Right atrium auricular region (tissue), 2 donors: ENCODE results near the gene RIPOR3. TPM values are rescaled to one million over a fixed set of nuclear protein-coding genes. Genes with fewer than 3 reads are reported as not detected.
A peak's percentile ranks its signal among the peaks of the same experiment; 100 is the strongest.

Experiments used
- DNase-seq: peaks from one replicate; pipeline ENCODE4 v3.0.0-alpha.2; 2019; ENCODE audit warnings: low spot score
- H3K27ac ChIP-seq, 2 donors: fragments of 200-600 bp; sonication (generic); 1 replicate in 1 of 2; 2 replicates in 1 of 2; pipeline ENCODE4 v1.5.1; 2016 to 2019
- H3K27me3 ChIP-seq, 2 donors: fragments of 200-600 bp; sonication (generic); one replicate each; pipeline versions ENCODE4 v1.5.1 to v1.6.0; 2017 to 2019
- H3K36me3 ChIP-seq: fragments of 200-600 bp; sonication (generic); one replicate; pipeline ENCODE4 v1.5.1; 2016
- H3K4me1 ChIP-seq, 2 donors: fragments of 200-600 bp; sonication (generic); one replicate each; pipeline versions ENCODE4 v1.5.1 to v1.6.0; 2017 to 2019
- H3K4me3 ChIP-seq, 2 donors: fragments of 200-600 bp; sonication (generic); 1 replicate in 1 of 2; 2 replicates in 1 of 2; pipeline ENCODE4 v1.5.1; 2017 to 2019; ENCODE audit warnings: mild to moderate bottlenecking in 1 of 2, moderate library complexity in 1 of 2
- H3K9me3 ChIP-seq, 2 donors: fragments of 200-600 bp; sonication (generic); one replicate each; pipeline ENCODE4 v1.5.1; 2019
- CTCF ChIP-seq, 2 donors: fragments of 200-600 bp; sonication (generic); IDR thresholded peaks; one replicate each; pipeline ENCODE4 v1.5.1; 2019; ENCODE audit warnings: antibody characterized with exemption in 2 of 2
- total RNA-seq, 2 donors: library from RNA; depleted of rRNA; stranded (reverse); fragments of >200 nt; gene quantifications; one replicate each; pipeline ENCODE4 v1.1.0, GENCODE V29; 2016

RIPOR3 gene
- total RNA-seq, 2 donors from 2014 or later: 2.9 to 4.7 TPM

DNA sequence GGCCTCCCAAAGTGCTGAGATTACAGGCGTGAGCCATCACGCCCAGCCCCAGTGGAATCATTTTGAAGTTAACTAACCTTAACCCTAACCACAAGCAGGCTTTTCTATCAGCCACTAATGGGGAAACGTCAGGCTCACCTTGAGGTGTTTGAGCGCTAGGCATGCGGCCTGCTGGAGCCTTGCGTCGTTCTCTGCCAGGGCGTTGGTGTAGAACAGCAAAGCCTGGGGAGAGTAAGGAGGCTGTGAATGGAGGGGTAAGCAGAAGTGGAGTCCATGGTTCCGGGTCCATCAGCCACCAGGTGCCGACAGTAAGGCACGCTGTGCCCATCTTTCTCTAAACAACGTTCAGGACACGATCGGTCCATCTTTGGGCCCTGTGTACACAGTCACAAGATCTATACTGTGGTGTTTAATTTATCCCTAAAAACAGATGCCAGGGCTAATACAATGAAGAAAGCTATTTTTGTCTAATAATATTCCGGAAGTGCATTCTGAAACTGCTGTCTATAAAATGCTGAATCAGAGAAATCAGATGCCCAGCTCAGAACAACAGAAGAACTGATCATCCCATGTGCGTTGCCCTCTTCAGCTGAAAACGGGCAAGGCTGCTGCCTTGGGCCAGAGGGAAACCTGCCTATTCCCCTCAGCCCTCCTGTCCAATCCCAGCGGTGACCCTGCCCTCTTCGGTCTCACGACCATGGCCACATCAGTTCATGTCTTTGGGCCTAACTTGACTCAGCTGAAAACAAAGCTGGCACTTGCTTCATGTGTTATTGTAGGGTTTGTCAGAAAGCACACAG, 101.6 kb downstream of the RIPOR3 start:
- no peak for TF ChIP-seq CTCF (IDR thresholded peaks at IDR 0.05)
- Histone ChIP-seq H3K4me1 (peaks cover 0 to 23% of the 10 kb centered on the region in 2 donors), H3K27ac (no peak overlapping the region), H3K27me3 (no peaks in the 10 kb centered on the region), H3K4me3 (no peak overlapping the region), H3K36me3 (peaks cover 32% of the 10 kb centered on the region), H3K9me3 (no peaks in the 10 kb centered on the region)
- no peak for DNase-seq

GRCh38 chr20:50588034-50588736, 103.2 kb downstream of the RIPOR3 start:
- Histone ChIP-seq H3K27ac (peak overlapping the region in 1 of 2 donors; percentile 41), H3K4me1 (peaks cover 0 to 18% of the 10 kb centered on the region in 2 donors)
- peak; percentile 60 to 88 for TF ChIP-seq CTCF (IDR thresholded peaks at IDR 0.05)

DNA sequence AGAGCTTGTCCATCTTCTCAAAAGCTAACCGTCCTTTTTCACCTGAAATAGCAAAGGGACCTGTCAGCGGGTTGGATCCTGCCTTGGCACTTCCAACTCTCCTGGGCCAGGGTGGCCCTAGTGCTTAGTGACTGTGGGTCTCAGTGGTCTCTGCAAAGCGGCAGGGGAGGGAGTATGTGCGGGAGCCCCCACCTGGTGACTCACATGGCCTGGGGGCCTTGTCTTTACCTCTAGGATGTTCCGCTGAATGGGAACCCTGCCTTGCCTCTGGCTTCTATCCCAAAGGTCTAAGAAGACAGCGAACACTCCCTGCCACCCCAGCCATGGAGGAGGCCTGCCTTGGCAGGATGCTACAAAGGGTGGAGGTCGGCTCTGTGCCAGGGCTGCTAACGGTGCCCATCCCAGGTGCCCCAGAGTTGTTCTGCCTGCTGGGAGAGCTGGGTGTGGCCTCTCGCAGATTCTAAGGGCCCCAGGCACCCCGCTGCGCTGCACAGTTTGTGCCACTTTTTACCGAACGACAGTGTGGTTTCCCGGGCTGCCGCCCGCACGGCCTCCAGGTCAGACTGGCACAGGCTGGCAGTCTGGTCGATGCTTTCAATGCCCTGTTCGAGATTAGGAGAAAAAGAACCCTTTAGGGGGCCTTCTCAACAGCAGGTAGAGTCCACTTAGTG, 103.9 kb downstream of the RIPOR3 start:
- peak overlapping the region in 1 of 2 donors; percentile 41 for H3K27ac ChIP-seq
- DNase-seq: no peak
- H3K4me1 ChIP-seq: peaks cover 0 to 11% of the 10 kb centered on the region in 2 donors
- peaks cover 55% of the 10 kb centered on the region for H3K36me3 ChIP-seq
- no peaks in the 10 kb centered on the region for H3K27me3 ChIP-seq
- TF ChIP-seq CTCF (IDR thresholded peaks at IDR 0.05): no peak
- no peaks in the 10 kb centered on the region for H3K9me3 ChIP-seq
- H3K4me3 ChIP-seq: no peak overlapping the region

More at GRCh38 chr20:50588034-50588736, 103.2 kb downstream of the RIPOR3 start:
- Histone ChIP-seq H3K4me3 (no peak overlapping the region), H3K27me3 (no peaks in the 10 kb centered on the region), H3K36me3 (peaks cover 48% of the 10 kb centered on the region), H3K9me3 (no peaks in the 10 kb centered on the region)
- DNase-seq: peak; percentile 66

DNA sequence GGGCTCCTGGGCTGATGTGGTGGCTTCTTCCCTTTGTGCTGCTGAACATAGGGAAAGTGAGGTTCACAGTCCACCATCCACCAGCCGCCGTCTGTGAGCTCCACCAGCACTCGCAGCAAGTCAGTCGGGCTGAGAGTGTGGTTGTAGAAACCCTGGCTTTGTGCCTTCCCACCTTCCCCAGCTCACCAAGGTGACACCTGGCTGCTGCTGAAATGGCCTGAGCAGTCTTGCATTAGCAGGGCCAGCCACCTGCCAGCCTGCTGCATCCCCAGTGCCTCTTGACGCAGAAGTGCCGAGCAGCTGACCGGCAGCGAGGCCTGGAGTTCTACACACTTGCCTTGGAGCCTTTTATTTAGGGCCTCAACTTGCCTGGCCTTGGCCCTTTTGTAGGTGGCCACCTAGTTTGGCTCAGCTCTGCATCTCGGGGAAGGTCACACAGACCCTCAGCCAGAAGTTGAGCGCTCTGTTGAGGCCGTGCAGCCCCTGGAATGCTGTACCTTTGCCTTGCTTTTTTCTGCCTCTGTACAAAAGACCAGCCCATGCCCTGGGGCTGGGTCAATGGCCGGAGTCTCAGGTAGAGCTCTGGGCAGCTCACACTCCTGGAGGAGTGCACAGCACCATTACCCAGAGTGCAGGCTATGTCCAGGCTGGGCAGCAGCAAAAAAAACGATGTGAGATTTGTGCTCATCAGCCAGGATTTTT, 104.7 kb downstream of the RIPOR3 start:
- no peak for TF ChIP-seq CTCF (IDR thresholded peaks at IDR 0.05)
- Histone ChIP-seq H3K27ac (no peak overlapping the region), H3K9me3 (no peaks in the 10 kb centered on the region), H3K4me3 (no peak overlapping the region), H3K36me3 (peaks cover 63% of the 10 kb centered on the region), H3K27me3 (no peaks in the 10 kb centered on the region), H3K4me1 (peaks cover 0 to 3% of the 10 kb centered on the region in 2 donors)
- no peak for DNase-seq

DNA sequence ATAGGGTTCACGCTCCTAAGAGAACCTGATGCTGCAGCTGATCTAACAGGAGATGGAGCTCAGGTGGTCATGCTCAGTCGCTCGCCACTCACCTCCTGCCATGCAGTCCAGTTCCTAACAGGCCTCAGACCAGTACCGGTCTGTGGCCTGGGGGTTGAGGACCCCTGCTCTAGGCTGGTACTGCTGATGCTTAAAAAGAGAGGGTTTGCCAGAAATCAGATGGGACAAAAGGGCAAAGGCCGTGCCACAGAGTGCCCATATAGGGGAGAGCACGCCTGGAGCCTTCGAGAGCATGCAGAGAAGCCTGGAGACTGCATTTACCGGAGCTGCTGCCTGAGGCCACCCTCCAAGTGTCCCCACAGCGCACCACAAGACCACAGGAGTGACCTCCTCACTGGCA, 105.7 kb downstream of the RIPOR3 start:
- H3K36me3 ChIP-seq: peaks cover 73% of the 10 kb centered on the region
- no peak overlapping the region for H3K27ac ChIP-seq
- H3K9me3 ChIP-seq: no peaks in the 10 kb centered on the region
- no peaks in the 10 kb centered on the region for H3K27me3 ChIP-seq
- H3K4me3 ChIP-seq: no peak overlapping the region
- DNase-seq: no peak
- no peak for TF ChIP-seq CTCF (IDR thresholded peaks at IDR 0.05)
- no peaks in the 10 kb centered on the region for H3K4me1 ChIP-seq
